GM19023 (cell line): ENCODE results near the gene PHOSPHO1.
A peak's percentile ranks its signal among the peaks of the same experiment; 100 is the strongest.

Experiments used
- ATAC-seq: cut with Tn5 transposase; IDR thresholded peaks from one replicate; pipeline ENCODE4 v1.9.1; 2021; ENCODE audit warnings: mild to moderate bottlenecking, moderate library complexity; ENCODE audit not compliant: unreplicated experiment

The PHOSPHO1 gene

GRCh38 chr17:49218941-49219913 is 11.4 kb downstream of the PHOSPHO1 start:
- ATAC-seq = no peak

DNA sequence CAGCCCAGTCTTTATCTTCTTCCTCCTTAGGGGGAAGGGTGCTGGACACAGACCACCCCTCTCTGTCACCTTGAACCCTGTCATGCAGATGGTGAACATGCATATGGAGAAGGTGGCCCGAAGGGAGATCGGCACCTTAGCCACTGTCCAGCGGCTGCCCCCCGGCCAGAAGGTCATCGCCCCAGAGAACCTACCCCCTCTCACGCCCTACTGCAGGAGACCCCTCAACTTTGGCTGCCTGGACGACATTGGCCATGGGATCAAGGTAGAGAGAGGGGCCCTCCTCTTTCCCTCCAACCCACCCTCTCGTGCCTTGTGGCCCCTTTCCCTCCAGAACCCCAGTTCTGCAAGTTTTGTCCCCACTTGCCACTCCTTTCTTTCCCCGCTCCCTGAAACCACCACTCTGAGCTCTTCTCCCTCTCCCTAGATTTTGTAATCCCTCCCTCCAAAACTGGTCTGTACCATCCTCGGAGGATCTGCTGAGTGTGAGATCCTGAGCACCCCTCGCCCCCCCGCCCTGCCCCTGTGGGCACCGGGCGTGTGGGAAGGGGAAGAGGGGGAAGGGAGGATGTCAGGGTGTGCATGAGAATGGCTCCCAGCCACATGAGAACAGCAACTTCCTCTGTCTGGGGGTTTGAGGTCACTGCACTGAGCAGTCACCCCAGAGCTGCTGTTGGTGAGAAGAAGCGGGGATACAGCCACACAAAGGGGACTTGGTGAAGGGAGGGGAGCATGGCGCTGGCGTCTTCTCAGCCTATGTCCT is 12.8 kb downstream of the PHOSPHO1 start:
- ATAC-seq = peak; percentile 49

- no peak for ATAC-seq
These were observed 13.5 kb downstream of the PHOSPHO1 start for GRCh38 chr17:49216953-49217650.

DNA sequence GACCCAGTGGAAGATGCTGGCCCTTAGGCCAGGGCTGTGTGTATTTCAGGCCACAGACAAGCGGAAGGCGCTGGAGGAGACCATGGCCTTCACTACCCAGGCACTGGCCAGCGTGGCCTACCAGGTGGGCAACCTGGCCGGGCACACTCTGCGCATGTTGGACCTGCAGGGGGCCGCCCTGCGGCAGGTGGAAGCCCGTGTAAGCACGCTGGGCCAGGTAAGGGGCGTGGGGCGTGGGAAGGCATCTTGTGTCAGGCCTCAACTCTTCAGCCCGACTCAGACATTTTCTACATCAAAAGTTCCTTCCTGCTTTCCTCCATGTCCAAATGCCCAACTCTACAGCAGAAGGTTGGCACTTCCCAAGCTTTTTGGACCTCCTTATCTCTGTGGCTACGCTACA is 14.1 kb downstream of the PHOSPHO1 start:
- ATAC-seq = no peak

DNA sequence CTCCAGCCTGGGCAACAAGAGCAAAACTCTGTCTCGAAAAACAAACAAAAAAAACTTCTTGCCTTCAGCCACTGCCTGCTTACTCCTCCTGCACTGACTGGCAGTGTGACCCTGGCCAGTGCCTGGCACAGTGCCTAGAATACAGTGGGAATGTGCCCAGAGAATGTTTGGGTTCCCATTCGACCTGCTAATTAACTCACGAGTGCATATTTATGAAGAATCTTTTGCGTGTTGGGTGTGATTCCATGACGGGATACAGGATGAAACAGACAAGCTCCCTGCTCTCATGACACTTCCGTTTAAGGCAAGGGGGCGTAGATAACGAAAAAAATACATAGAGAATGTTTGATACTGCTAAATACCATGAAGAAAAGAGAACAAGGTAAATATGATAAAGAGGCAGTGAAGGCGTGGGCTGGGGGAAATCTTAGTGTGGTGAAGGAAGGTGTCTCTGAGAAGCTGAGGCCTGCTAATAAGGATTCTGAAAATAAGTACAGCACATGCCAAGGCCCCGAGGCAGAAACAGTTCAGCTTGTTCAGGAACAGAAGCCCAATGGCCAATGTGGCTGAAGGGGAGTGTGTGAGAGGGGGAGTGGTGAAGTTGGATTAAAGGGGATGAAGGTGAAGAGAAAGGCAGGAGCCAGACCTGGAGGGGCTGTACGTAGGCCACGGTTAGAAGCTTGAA is 15.8 kb downstream of the PHOSPHO1 start:
- no peak for ATAC-seq

DNA sequence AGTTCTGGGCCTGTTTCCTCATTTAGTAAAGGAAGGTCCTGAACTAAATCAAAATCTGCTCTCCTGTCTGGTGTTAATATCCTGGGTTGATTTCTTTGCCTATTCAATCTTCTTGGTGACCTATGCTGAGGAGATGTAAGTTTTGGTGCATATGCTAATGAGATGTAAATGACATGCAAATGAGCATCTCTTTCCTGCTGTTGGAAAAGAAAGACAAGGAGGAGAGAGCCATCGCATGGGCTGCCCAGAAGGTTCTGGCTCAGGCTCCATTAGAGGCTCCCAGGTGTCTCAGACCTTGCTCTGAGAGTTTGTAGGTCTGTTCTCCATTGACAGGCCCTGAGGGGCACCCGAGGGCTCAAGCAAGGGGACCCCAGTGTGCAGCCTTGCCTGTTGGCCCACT is 16.7 kb downstream of the PHOSPHO1 start:
- ATAC-seq = no peak

DNA sequence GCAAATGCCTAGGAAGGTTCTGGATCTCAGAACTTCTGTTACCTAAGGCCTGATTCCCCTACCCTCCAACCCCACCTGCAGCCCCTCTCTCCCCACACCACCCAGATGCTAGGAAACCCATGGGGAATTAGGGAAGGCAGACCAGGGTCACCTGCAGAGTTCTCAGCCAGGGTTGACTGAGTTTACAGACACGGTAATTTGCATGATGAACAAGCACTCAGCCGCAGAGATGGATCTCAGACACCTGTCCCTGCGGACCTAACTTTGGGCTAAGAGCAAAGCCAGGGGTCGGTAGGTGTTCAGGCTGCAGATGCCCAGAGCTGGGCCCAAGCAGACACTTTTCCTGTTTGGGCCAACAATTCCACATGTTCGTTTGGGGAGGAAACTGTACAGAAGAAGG is 17.2 kb downstream of the PHOSPHO1 start:
- no peak for ATAC-seq

DNA sequence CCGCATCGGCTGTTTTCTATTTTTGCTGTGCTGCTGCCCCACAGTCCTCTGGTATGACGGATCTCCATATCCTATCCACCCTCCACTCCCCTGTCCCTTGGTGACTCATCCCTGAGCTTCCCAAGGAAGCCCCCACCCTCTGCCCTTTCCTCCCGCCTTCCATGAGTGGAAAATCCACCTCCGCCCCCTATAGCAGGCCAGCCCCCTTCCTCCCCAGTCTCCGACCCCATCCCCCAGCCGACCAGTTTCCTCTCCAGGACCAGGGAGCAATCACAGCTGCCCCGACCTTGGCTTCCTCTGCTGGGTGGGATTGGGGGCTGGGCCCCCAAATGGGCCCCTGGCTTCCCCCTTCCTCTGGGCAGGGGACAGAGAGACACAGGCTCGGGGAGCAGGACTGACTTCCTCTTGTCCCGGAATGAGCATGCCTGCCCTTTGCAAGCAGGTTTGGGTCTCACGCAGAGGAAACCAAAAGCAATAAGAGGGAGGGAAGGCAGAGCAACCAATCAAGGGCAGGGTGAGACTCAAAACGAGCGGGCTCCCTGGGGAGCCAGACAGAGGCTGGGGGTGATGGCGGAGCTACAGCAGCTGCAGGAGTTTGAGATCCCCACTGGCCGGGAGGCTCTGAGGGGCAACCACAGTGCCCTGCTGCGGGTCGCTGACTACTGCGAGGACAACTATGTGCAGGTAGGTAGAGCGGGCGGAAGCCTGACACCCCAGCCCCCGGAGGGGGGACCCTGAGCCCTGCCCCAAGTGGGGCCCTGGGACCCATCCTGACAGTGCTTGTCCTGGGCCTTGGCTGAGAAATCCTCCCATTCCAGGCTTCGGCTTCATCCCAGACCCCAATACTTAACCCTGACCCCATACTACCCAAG is 20.2 kb downstream of the PHOSPHO1 start, which contains the start of the genes ABI3 and GNGT2:
TSS of gene ABI3 (plus strand) at position 550 of the 872 bp plus-strand sequence. CDS start at position 568, 18 bp downstream.
TSS of gene GNGT2 (minus strand) at position 417 of the 872 bp plus-strand sequence. CDS start 3,152 bp downstream, outside the sequence.
- peak; percentile 91 for ATAC-seq

DNA sequence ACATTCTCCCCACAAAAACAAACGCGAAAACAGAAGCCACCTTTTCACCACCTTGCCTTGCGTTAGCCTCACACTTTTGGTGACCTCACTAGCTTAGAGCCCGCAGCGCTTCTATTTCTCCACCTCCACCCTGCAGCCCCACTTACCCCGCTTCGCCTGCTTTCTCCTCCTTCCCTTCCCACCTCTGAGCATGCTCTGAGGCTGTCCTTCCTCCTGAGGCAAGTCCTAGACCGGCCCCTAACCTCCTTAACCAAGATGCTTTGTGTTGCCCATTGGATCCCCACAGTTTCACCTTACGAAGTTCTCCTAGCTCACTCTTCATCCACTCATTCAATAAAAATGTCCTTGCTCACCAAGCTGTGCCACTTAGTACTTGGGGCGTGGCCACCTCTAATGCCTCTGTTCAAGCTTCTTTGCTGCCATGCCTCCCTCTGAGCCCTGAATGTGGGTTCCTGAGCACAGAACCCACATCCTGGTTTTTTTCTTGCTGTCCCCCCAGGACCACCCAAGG is 21.5 kb downstream of the PHOSPHO1 start:
- ATAC-seq = no peak

GRCh38 chr17:49204516-49204915 is 26.1 kb downstream of the PHOSPHO1 start:
- no peak for ATAC-seq

- ATAC-seq = no peak
These were observed 26.8 kb downstream of the PHOSPHO1 start for GRCh38 chr17:49203796-49204195.

- ATAC-seq = no peak
These were observed 29.1 kb downstream of the PHOSPHO1 start for GRCh38 chr17:49201481-49201927.

- no peak for ATAC-seq
These were observed 30.0 kb downstream of the PHOSPHO1 start for GRCh38 chr17:49200423-49201083.

GRCh38 chr17:49198211-49198610 is 32.4 kb downstream of the PHOSPHO1 start:
- no peak for ATAC-seq

DNA sequence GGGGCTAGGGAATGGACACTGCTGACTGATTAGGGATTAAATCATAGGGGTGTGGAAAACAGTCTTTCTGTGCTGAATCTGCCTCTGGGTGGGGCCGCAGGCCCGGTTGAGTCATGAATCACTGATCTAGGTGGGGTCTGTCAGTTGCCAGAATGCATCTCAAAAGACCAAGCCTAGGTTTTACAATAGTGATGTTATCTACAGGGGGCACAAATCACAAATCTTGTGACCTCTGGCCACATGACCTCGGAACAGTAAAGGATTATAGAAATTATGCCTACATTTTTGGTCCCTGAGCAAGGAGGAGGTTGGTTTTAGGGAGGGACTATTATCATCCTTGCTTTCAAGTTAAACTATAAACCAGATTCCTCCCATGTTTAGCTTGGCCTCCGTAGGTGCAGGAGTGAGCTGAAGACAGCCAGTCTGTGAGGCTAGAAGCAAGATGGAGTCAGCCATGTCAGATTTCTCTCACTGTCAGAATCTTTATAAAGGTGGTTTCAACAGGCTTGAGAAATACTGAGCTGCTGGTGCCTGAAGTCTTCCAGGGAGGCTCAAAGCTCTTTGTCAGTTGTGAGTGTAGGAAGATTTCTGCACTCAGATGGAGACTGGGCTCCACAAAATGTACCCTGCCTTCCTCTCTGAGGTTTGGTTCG is 33.1 kb downstream of the PHOSPHO1 start:
- no peak for ATAC-seq

GRCh38 chr17:49196520-49196919 is 34.1 kb downstream of the PHOSPHO1 start:
- ATAC-seq = no peak

DNA sequence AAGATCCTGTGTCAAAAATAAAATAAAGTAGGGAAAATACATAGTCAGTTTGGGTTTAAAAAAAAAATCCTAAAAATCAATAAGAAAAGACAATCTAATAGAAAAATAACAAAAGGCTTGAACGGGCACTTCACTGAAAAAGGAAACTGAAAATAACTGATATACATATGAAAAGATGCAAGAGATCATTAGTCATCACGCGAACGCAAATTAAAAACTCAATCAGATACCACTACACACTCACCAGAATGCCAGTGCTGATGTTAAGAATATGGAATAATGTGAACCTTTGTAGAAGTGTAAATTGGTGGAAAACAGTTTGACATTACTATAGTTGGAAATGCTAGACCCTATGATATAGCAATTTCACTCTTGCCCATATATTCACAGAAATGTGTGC is 34.8 kb downstream of the PHOSPHO1 start:
- ATAC-seq = no peak

- no peak for ATAC-seq
These were observed 36.3 kb downstream of the PHOSPHO1 start for GRCh38 chr17:49194297-49194607.
